Spleen (tissue), 7 donors: ENCODE measurements around the gene PHOSPHO1.

Source experiments
- POLR2A ChIP-seq, 3 donors: fragments of 450-650 bp; IDR thresholded peaks; one replicate each; pipeline ENCODE4 v1.5.1; 2017; ENCODE audit warnings: antibody characterized with exemption in 3 of 3, mild to moderate bottlenecking in 1 of 3
- TF ChIP-seq, protein P1 (sequence below), 11 experiments: fragments of 200-600 bp in 7 of 11; fragments of 450-650 bp in 4 of 11; sonication (generic) in 4 of 11; IDR thresholded peaks in 8 of 11; conservative IDR thresholded peaks in 3 of 11; 1 replicate in 7 of 11; 2 replicates in 4 of 11; pipeline versions ENCODE4 v1.4.0 to v1.8.0; 2016 to 2021; ENCODE audit warnings: antibody characterized with exemption in 11 of 11, inconsistent platforms in 4 of 11, mild to moderate bottlenecking in 1 of 11
- donor health status: DM: no; HTN: no; CAD: no; lungs with moderate emphysema.
- donor health status: DM: no; HTN: no; CAD: no.
- donor health status: DM: no; HTN: no; CAD: no.

DNA sequence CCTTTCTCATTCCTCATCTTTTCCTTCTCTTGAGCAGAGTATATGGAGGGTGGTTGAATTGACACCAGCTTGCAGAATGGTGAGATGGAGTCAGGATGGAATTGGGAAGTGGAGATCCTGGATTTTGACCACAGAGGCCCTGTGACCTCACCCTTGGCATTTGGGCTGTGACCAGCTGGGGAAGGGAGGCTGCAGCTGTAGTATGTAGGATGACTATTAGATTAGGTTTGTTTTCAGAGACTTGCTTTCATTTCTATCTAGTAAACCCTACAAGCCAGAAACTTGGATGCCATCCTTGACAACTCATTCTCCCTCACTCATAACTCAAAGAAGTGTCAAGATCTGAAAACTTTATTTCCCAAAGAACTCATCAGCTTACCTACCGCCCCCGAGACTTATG lies 26.1 kb downstream of the PHOSPHO1 start:
- TF ChIP-seq, protein P1, sequence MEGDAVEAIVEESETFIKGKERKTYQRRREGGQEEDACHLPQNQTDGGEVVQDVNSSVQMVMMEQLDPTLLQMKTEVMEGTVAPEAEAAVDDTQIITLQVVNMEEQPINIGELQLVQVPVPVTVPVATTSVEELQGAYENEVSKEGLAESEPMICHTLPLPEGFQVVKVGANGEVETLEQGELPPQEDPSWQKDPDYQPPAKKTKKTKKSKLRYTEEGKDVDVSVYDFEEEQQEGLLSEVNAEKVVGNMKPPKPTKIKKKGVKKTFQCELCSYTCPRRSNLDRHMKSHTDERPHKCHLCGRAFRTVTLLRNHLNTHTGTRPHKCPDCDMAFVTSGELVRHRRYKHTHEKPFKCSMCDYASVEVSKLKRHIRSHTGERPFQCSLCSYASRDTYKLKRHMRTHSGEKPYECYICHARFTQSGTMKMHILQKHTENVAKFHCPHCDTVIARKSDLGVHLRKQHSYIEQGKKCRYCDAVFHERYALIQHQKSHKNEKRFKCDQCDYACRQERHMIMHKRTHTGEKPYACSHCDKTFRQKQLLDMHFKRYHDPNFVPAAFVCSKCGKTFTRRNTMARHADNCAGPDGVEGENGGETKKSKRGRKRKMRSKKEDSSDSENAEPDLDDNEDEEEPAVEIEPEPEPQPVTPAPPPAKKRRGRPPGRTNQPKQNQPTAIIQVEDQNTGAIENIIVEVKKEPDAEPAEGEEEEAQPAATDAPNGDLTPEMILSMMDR (IDR thresholded peaks at IDR 0.05 in 8 of 11, conservative IDR thresholded peaks at IDR 0.05 in 3 of 11), result no peak
- TF ChIP-seq POLR2A (IDR thresholded peaks at IDR 0.05), result no peak
